ENCODE results near the gene HAT1. TPM values are rescaled to one million over a fixed set of nuclear protein-coding genes. Genes with fewer than 3 reads are reported as not detected.

Gene HAT1
- total and polyA plus RNA-seq, 2 of the 4 experiments (the other 2 are of a cell fraction): 24.4 to 42.1 TPM

GRCh38 chr2:171924170-171924942 lies 2.1 kb downstream of the HAT1 start:
- H3K4ac ChIP-seq (ENCODE audit: low read depth, low read length): no peak overlapping the region
- intact Hi-C loops (cut with micrococcal nuclease) (loop anchor here (5.0 kb wide), 1 partner anchor 112 kb away; no protein-coding TSS in a partner anchor), dilution Hi-C loops (cut with HindIII; ENCODE audit: low sequenced_read_pairs, unreplicated experiment) (no loop called here), in situ Hi-C loops (cut with MboI; ENCODE audit: low sequenced_read_pairs) (no loop called here)
- H3K9me1 ChIP-seq (ENCODE audit: insufficient read depth, low read length): no peaks in the 10 kb centered on the region
- no peak overlapping the region for H3K56ac ChIP-seq (ENCODE audit: extremely low read depth, insufficient read depth, low read length)
- H2BK120ac ChIP-seq (ENCODE audit: low read depth, low read length): no peak overlapping the region
- no peak overlapping the region for H4K91ac ChIP-seq (ENCODE audit: insufficient read depth, low read depth, low read length)
- no peaks in the 10 kb centered on the region for H3K9me3 ChIP-seq (ENCODE audit: control insufficient read depth, insufficient read depth, low read length)
- no peak overlapping the region for H2BK5ac ChIP-seq (ENCODE audit: low read depth, low read length, poor library complexity, severe bottlenecking)
- DNase-seq (no peak), ATAC-seq (ENCODE audit: low read depth) (no peak)
- no peak overlapping the region for H4K8ac ChIP-seq (ENCODE audit: low read depth in 2 of 2, low read length in 2 of 2)
- H2AK5ac ChIP-seq (ENCODE audit: low read depth, low read length): no peak overlapping the region
- no peak overlapping the region for H3K18ac ChIP-seq (ENCODE audit: low read depth, low read length)
- peaks cover 2% of the 10 kb centered on the region; the same call in 1 of the 2 replicates for H3K36me3 ChIP-seq (ENCODE audit: control insufficient read depth, insufficient read depth, low read length)
- WGBS, 2 experiments (ENCODE audit: extremely low coverage in 2 of 2, insufficient read length in 1 of 2): no CpG with 5 or more reads among the region's 17 CpGs
- BruUV-seq (replicated peaks): no TSS peak
- ChIA-PET POLR2A (ENCODE audit: unreplicated experiment) (no interaction called here), CTCF (interaction anchor here (1.5 kb wide), 1 partner anchor 16 kb away, joined by 3 read pairs; no protein-coding TSS in a partner anchor)
- no peaks in the 10 kb centered on the region for H3K27me3 ChIP-seq (ENCODE audit: control insufficient read depth, insufficient read depth, low read length)
- no peaks in the 10 kb centered on the region for H3K4me1 ChIP-seq (ENCODE audit: control insufficient read depth, insufficient read depth, low read length)
- no peak overlapping the region for H2BK15ac ChIP-seq (ENCODE audit: low read depth, low read length)
- no peak overlapping the region for H3K23ac ChIP-seq (ENCODE audit: low read depth, low read length)
- H3K27ac ChIP-seq (ENCODE audit: insufficient read depth, low read length): no peak overlapping the region
- H3K4me3 ChIP-seq (ENCODE audit: insufficient read depth, low read depth, low read length): no peak overlapping the region
- no peak overlapping the region for H4K5ac ChIP-seq (ENCODE audit: low read depth, low read length)
- no peak overlapping the region for H3K4me2 ChIP-seq (ENCODE audit: low read depth, low read length)
- no peak overlapping the region for H3K9ac ChIP-seq (ENCODE audit: low read depth, low read length)
- H3K79me1 ChIP-seq (ENCODE audit: low read depth in 1 of 2, low read length in 2 of 2): peaks cover 13 to 23% of the 10 kb centered on the region in 2 experiments
- no peak overlapping the region for H3K14ac ChIP-seq (replicated peaks; ENCODE audit: low read depth, low read length)
- no peaks in the 10 kb centered on the region for H4K20me1 ChIP-seq (ENCODE audit: insufficient read depth, low read length)
- no peak overlapping the region for H2AFZ ChIP-seq (replicated peaks; ENCODE audit: low read length, poor library complexity)
- H2BK20ac ChIP-seq (ENCODE audit: low read depth, low read length): no peak overlapping the region
- no peak overlapping the region for H2AK9ac ChIP-seq (replicated peaks; ENCODE audit: low read depth, low read length, poor library complexity)
- TF ChIP-seq MAZ (IDR thresholded peaks at IDR 0.05; ENCODE audit: borderline replicate concordance, low read depth, low read length) (no peak), SMC3 (IDR thresholded peaks at IDR 0.05; ENCODE audit: low read depth, low read length) (no peak), CHD1 (IDR thresholded peaks at IDR 0.05; ENCODE audit: low read depth, low read length) (no peak), RCOR1 (IDR thresholded peaks at IDR 0.05; ENCODE audit: insufficient replicate concordance, low read length) (no peak), BHLHE40 (IDR thresholded peaks at IDR 0.05; ENCODE audit: low read depth, low read length) (no peak), MAFK (IDR thresholded peaks at IDR 0.05; ENCODE audit: low read depth, low read length) (no peak), USF2 (IDR thresholded peaks at IDR 0.05; ENCODE audit: low read depth, low read length) (no peak), POLR2A (IDR thresholded peaks at IDR 0.05; ENCODE audit: low read depth, low read length) (no peak), CEBPB (IDR thresholded peaks at IDR 0.05; ENCODE audit: low read depth, low read length) (no peak), CTCF (conservative IDR thresholded peaks at IDR 0.05; ENCODE audit: low read depth, low read length) (no peak), FOS (IDR thresholded peaks at IDR 0.05; ENCODE audit: low read depth, low read length) (no peak), NFE2L2 (IDR thresholded peaks at IDR 0.05; ENCODE audit: low read depth, low read length) (no peak), ELK1 (IDR thresholded peaks at IDR 0.05; ENCODE audit: borderline replicate concordance, low read depth, low read length) (no peak), MXI1 (IDR thresholded peaks at IDR 0.05; ENCODE audit: borderline replicate concordance, low read depth, low read length) (no peak), RFX5 (IDR thresholded peaks at IDR 0.05; ENCODE audit: low read depth, low read length) (no peak)

Data from IMR-90 (cell line).